Bronchial epithelial cell (primary cell): ENCODE data around the gene ANO4. TPM values are rescaled to one million over a fixed set of nuclear protein-coding genes. Genes with fewer than 3 reads are reported as not detected.

Experiments
- DNase-seq: peaks from one replicate; pipeline ENCODE4 v3.0.0-alpha.2; 2010; ENCODE audit warnings: low read depth
- FAIRE-seq: peaks from 2 replicates; lab custom pipeline; 2011; peaks lifted over from hg19 to GRCh38; lab: Jason Lieb, UNC
- H3K27me3 ChIP-seq: 2 replicates; pipeline ENCODE4 v1.5.1; 2011; ENCODE audit warnings: low read length; ENCODE audit not compliant: control insufficient read depth, insufficient read depth
- H3K36me3 ChIP-seq: 2 replicates; pipeline ENCODE4 v1.5.1; 2011; ENCODE audit warnings: low read length; ENCODE audit not compliant: control insufficient read depth, insufficient read depth
- H3K4me3 ChIP-seq: 2 replicates; pipeline ENCODE4 v1.5.1; 2011; ENCODE audit warnings: mild to moderate bottlenecking, low read depth, low read length, control low read depth
- total RNA-seq: library from RNA; depleted of rRNA; stranded (reverse); fragments of >200 nt; gene quantifications from 2 replicates; pipeline ENCODE4 v1.2.1, GENCODE V29; 2014
- TF ChIP-seq, protein P1 (sequence below): IDR thresholded peaks from 2 replicates; pipeline ENCODE4 v1.5.1; 2011; ENCODE audit warnings: mild to moderate bottlenecking, moderate library complexity, low read length, control low read depth, inconsistent platforms; ENCODE audit not compliant: insufficient read depth, severe bottlenecking

Gene ANO4
- total RNA-seq, 1 donor from 2014 or later = 2.4 TPM

DNA sequence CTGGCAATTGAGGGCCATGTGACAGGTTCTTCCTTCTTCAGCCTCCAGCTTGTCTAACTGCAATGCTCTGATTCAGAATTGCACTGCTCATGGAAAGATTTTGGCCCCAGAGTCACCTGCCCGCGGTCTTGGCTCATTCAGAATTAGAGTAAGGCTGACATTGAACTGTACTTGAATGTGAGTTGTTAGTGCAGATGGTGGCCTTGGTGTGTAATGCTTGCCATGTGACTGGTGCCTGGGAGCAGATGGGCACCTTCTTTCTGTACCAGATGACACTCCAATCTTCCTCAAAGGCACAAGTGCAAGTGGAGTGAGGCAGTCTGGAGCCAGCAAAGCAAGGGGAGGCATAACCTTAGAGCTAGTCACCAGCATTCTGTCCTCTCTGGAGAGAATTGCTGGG, 36.5 kb upstream of the ANO4 start:
- no peak for DNase-seq
- FAIRE-seq = peak; percentile 88
- TF ChIP-seq, protein P1, sequence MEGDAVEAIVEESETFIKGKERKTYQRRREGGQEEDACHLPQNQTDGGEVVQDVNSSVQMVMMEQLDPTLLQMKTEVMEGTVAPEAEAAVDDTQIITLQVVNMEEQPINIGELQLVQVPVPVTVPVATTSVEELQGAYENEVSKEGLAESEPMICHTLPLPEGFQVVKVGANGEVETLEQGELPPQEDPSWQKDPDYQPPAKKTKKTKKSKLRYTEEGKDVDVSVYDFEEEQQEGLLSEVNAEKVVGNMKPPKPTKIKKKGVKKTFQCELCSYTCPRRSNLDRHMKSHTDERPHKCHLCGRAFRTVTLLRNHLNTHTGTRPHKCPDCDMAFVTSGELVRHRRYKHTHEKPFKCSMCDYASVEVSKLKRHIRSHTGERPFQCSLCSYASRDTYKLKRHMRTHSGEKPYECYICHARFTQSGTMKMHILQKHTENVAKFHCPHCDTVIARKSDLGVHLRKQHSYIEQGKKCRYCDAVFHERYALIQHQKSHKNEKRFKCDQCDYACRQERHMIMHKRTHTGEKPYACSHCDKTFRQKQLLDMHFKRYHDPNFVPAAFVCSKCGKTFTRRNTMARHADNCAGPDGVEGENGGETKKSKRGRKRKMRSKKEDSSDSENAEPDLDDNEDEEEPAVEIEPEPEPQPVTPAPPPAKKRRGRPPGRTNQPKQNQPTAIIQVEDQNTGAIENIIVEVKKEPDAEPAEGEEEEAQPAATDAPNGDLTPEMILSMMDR = no peak
- Histone ChIP-seq H3K4me3 (no peak overlapping the region), H3K27me3 (no peaks in the 10 kb centered on the region), H3K36me3 (no peaks in the 10 kb centered on the region)

DNA sequence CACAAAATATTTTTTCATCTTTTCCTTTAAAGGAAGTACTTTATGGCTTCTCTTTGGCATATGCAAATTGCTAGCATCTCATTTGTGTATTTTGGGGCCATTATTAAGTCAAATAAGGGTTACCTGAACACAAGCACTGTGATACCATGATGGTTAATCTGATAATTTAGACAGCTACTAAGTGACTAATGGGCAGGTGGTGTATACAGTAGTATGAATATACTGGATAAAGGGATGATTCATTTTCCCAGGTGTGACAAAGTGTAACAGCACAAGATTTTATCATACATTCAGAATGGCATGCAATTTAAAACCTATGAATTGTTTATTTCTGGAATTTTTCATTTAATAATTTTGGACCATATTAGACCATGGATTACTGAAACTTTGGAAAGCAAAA, 27.2 kb upstream of the ANO4 start:
- TF ChIP-seq, protein P1 = no peak
- DNase-seq (peak; percentile 69), FAIRE-seq (no peak)
- Histone ChIP-seq H3K27me3 (no peaks in the 10 kb centered on the region), H3K36me3 (no peaks in the 10 kb centered on the region), H3K4me3 (no peak overlapping the region)

DNA sequence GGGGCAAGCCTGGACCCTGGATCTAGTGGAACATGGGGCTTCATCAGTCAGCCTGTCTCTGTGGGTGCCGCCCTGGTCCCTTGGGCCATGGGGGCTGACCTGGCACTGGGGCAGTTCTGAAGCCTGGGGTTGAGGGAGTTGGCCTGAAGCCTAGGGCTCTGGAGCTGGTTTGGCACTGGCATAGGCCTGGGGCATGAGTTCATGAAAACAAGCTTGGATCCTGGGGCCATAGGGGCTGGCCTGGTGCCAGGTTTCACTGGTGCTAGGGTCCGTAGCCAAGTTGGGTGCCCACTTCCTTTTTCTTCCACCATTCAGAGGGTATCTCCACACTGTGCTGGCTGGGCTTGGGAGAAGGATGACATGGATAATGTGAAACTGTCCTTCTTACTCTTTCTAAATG, 26.6 kb upstream of the ANO4 start:
- H3K27me3 ChIP-seq = no peaks in the 10 kb centered on the region
- TF ChIP-seq, protein P1 = no peak
- no peak overlapping the region for H3K4me3 ChIP-seq
- H3K36me3 ChIP-seq = no peaks in the 10 kb centered on the region
- DNase-seq (no peak), FAIRE-seq (no peak)

DNA sequence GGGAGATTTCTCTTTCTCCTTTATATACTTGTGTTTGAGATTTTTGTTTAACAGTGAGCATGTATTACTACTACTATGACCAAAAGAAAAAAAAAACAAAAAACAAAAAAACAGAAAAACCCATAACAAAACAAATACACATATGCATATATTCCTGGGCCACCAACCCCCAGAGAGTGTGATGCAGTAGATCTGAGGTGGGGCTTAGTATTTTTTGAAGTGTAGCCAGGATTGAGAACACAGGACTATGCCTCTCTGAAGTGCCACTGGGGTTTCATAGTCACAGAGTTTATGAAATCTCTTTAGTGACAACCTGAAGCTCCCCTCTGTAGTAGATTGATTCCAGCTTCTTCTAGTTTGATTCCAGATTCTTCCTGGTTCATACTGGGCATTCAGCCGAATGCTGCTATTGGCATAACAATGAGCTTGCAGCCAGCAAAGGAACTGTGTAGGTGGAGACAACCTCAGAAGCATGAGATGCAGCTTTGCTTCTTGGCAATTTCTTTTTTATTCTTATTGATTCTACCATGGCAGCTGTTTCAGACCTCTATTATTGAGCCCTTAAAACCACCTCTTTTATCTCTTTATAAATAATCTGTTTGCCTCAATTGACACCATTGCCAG, 15.5 kb upstream of the ANO4 start:
- TF ChIP-seq, protein P1 = no peak
- FAIRE-seq (no peak), DNase-seq (no peak)
- H3K36me3 ChIP-seq = no peaks in the 10 kb centered on the region
- H3K4me3 ChIP-seq = no peak overlapping the region
- no peaks in the 10 kb centered on the region for H3K27me3 ChIP-seq

DNA sequence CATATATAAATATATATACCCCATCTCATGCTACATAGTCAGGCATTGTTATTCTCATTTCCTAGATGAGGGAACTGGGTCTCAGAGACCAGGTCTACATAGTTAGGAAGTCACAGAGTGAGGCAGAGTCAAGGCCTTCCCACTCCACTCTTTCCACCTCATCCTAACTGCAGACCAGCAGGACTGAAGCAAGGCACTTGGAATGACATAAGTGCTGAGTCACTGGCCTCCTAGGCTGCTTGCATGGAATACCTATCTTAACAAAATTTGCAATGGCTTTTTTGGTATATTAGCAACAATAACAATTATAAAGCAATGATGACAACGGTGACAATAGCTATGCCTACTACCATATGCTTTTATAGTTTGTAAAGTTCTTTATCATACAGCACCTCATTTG, 5.4 kb upstream of the ANO4 start:
- DNase-seq (peak; percentile 55), FAIRE-seq (no peak)
- no peak overlapping the region for H3K4me3 ChIP-seq
- H3K27me3 ChIP-seq = no peaks in the 10 kb centered on the region
- TF ChIP-seq, protein P1 = no peak
- no peaks in the 10 kb centered on the region for H3K36me3 ChIP-seq

DNA sequence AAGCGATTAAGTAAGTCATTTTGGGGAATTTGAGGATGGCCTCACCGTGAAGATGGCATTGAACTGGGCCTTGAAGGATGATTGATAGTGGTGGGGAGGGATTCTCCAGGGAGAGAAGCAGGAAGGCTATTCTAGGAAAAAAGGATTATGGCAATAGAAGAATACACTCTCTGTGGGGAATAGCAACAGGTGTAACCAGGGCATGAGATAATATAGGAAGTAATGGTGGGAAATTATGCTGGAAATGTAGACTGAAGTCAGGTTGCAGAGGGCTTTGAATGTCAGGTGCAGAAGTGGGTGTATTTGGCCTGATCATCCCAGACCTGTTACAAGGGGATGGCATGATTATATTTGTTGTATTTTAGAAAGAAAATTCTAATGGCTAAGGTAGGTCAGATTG, 4.6 kb upstream of the ANO4 start:
- no peak for FAIRE-seq
- no peak for DNase-seq
- Histone ChIP-seq H3K4me3 (no peak overlapping the region), H3K36me3 (no peaks in the 10 kb centered on the region), H3K27me3 (peaks cover 2% of the 10 kb centered on the region)
- TF ChIP-seq, protein P1 = no peak
